Memory B cell (primary cell): ENCODE results near the gene TPD52L2.
"Not testable (repeated sequence)": the region's sequence is repeated elsewhere in the genome, so short reads cannot be mapped to it uniquely, and the experiment has no call there.

Experiments used
- ATAC-seq: fragments of 150-1000 bp; cut with Tn5 transposase; 2 replicates; pipeline ENCODE4 v1.10.0; 2021; ENCODE audit warnings: low read depth, mild to moderate bottlenecking, moderate library complexity
- DNase-seq, 2 donors: peaks; one replicate each; pipeline ENCODE4 v3.0.0; 2022; ENCODE audit warnings: low spot score in 2 of 2
- H3K27ac Mint-ChIP-seq: one replicate; pipeline ENCODE4 v1.8.0; 2022; ENCODE audit warnings: mild to moderate bottlenecking, moderate library complexity, mixed read lengths
- H3K27me3 Mint-ChIP-seq: one replicate; pipeline ENCODE4 v1.8.0; 2022; ENCODE audit warnings: mixed read lengths
- H3K36me3 Mint-ChIP-seq: one replicate; pipeline ENCODE4 v1.8.0; 2022; ENCODE audit warnings: mild to moderate bottlenecking, mixed read lengths
- H3K4me1 Mint-ChIP-seq: one replicate; pipeline ENCODE4 v1.8.0; 2022; ENCODE audit warnings: mixed read lengths
- H3K4me3 Mint-ChIP-seq: one replicate; pipeline ENCODE4 v1.8.0; 2022; ENCODE audit warnings: mild to moderate bottlenecking, moderate library complexity, mixed read lengths
- H3K9me3 Mint-ChIP-seq: one replicate; pipeline ENCODE4 v1.8.0; 2022; ENCODE audit warnings: mixed read lengths

Gene TPD52L2

GRCh38 chr20:63844511-63844991 lies 20.5 kb upstream of the TPD52L2 start:
- Mint-ChIP-seq H3K36me3 (no peaks in the 10 kb centered on the region), H3K27me3 (peaks cover 23% of the 10 kb centered on the region), H3K9me3 (no peaks in the 10 kb centered on the region), H3K4me3 (no peak overlapping the region), H3K27ac (no peak overlapping the region), H3K4me1 (peaks cover 17% of the 10 kb centered on the region)
- ATAC-seq: no peak
- no peak for DNase-seq

- no peak for DNase-seq
- Mint-ChIP-seq H3K27me3 (peaks cover 27% of the 10 kb centered on the region), H3K4me1 (peaks cover 20% of the 10 kb centered on the region), H3K4me3 (no peak overlapping the region), H3K36me3 (peaks cover 2% of the 10 kb centered on the region), H3K9me3 (peaks cover 2% of the 10 kb centered on the region), H3K27ac (no peak overlapping the region)
- no peak for ATAC-seq
Measured at GRCh38 chr20:63846128-63846771, 18.8 kb upstream of the TPD52L2 start.

GRCh38 chr20:63846888-63847236 lies 18.2 kb upstream of the TPD52L2 start:
- H3K27ac Mint-ChIP-seq: no peak overlapping the region
- no peak for ATAC-seq
- H3K4me3 Mint-ChIP-seq: no peak overlapping the region
- H3K4me1 Mint-ChIP-seq: peaks cover 17% of the 10 kb centered on the region
- H3K36me3 Mint-ChIP-seq: peaks cover 2% of the 10 kb centered on the region
- H3K9me3 Mint-ChIP-seq: peaks cover 2% of the 10 kb centered on the region
- peaks cover 29% of the 10 kb centered on the region for H3K27me3 Mint-ChIP-seq
- DNase-seq: no peak

GRCh38 chr20:63847237-63848002 lies 17.6 kb upstream of the TPD52L2 start:
- ATAC-seq: no peak
- DNase-seq: no peak
- H3K36me3 Mint-ChIP-seq: peaks cover 2% of the 10 kb centered on the region
- H3K27ac Mint-ChIP-seq: no peak overlapping the region
- H3K4me1 Mint-ChIP-seq: peaks cover 13% of the 10 kb centered on the region
- no peak overlapping the region for H3K4me3 Mint-ChIP-seq
- H3K27me3 Mint-ChIP-seq: peaks cover 29% of the 10 kb centered on the region
- H3K9me3 Mint-ChIP-seq: peaks cover 2% of the 10 kb centered on the region

- Mint-ChIP-seq H3K4me3 (no peak overlapping the region), H3K27me3 (peaks cover 27% of the 10 kb centered on the region), H3K9me3 (peaks cover 2% of the 10 kb centered on the region), H3K27ac (no peak overlapping the region), H3K36me3 (peaks cover 2% of the 10 kb centered on the region), H3K4me1 (peaks cover 12% of the 10 kb centered on the region)
- DNase-seq: no peak
- ATAC-seq: no peak
Measured at GRCh38 chr20:63848003-63848911, 16.8 kb upstream of the TPD52L2 start.

GRCh38 chr20:63850689-63851547 lies 14.2 kb upstream of the TPD52L2 start:
- Mint-ChIP-seq H3K36me3 (peaks cover 2% of the 10 kb centered on the region), H3K9me3 (peaks cover 2% of the 10 kb centered on the region), H3K4me1 (peaks cover 10% of the 10 kb centered on the region), H3K27ac (peak overlapping the region; percentile 4), H3K27me3 (peaks cover 20% of the 10 kb centered on the region), H3K4me3 (no peak overlapping the region)
- peak; percentile 86 for ATAC-seq
- no peak for DNase-seq

- not testable (repeated sequence) for H3K36me3 Mint-ChIP-seq, H3K4me3 Mint-ChIP-seq, DNase-seq, H3K27ac Mint-ChIP-seq, H3K4me1 Mint-ChIP-seq, ATAC-seq, H3K9me3 Mint-ChIP-seq
- peaks cover 18% of the 10 kb centered on the region for H3K27me3 Mint-ChIP-seq
Measured at GRCh38 chr20:63851548-63851943, 13.5 kb upstream of the TPD52L2 start.

- DNase-seq, H3K9me3 Mint-ChIP-seq, H3K36me3 Mint-ChIP-seq, ATAC-seq, H3K27ac Mint-ChIP-seq, H3K4me3 Mint-ChIP-seq: not testable (repeated sequence)
- H3K4me1 Mint-ChIP-seq: peaks cover 19% of the 10 kb centered on the region
- peaks cover 18% of the 10 kb centered on the region for H3K27me3 Mint-ChIP-seq
Measured at GRCh38 chr20:63853733-63854068, 11.4 kb upstream of the TPD52L2 start.

GRCh38 chr20:63854069-63854765 lies 10.9 kb upstream of the TPD52L2 start:
- ATAC-seq: no peak
- Mint-ChIP-seq H3K4me1 (peaks cover 22% of the 10 kb centered on the region), H3K27me3 (peaks cover 18% of the 10 kb centered on the region), H3K27ac (no peak overlapping the region), H3K4me3 (no peak overlapping the region), H3K9me3 (peaks cover 2% of the 10 kb centered on the region), H3K36me3 (peaks cover 2% of the 10 kb centered on the region)
- DNase-seq: no peak

GRCh38 chr20:63854766-63855362 lies 10.2 kb upstream of the TPD52L2 start:
- Mint-ChIP-seq H3K27ac (no peak overlapping the region), H3K4me3 (no peak overlapping the region)
- ATAC-seq: no peak

GRCh38 chr20:63855363-63856097 lies 9.5 kb upstream of the TPD52L2 start:
- no peak for ATAC-seq
- H3K4me3 Mint-ChIP-seq: no peak overlapping the region

More at GRCh38 chr20:63854766-63855362, 10.2 kb upstream of the TPD52L2 start:
- peaks cover 24% of the 10 kb centered on the region for H3K4me1 Mint-ChIP-seq
- peaks cover 2% of the 10 kb centered on the region for H3K36me3 Mint-ChIP-seq
- H3K27me3 Mint-ChIP-seq: peaks cover 18% of the 10 kb centered on the region
- peaks cover 2% of the 10 kb centered on the region for H3K9me3 Mint-ChIP-seq
- DNase-seq: no peak

GRCh38 chr20:63856098-63856511 lies 9.0 kb upstream of the TPD52L2 start:
- no peak overlapping the region for H3K27ac Mint-ChIP-seq
- ATAC-seq: no peak
- H3K4me3 Mint-ChIP-seq: no peak overlapping the region
- peaks cover 5% of the 10 kb centered on the region for H3K36me3 Mint-ChIP-seq
- H3K27me3 Mint-ChIP-seq: peaks cover 11% of the 10 kb centered on the region
- no peak for DNase-seq
- H3K9me3 Mint-ChIP-seq: no peaks in the 10 kb centered on the region
- peaks cover 18% of the 10 kb centered on the region for H3K4me1 Mint-ChIP-seq

More at GRCh38 chr20:63855363-63856097, 9.5 kb upstream of the TPD52L2 start:
- Mint-ChIP-seq H3K27ac (no peak overlapping the region), H3K36me3 (peaks cover 2% of the 10 kb centered on the region), H3K27me3 (peaks cover 16% of the 10 kb centered on the region), H3K4me1 (peaks cover 22% of the 10 kb centered on the region), H3K9me3 (peaks cover 2% of the 10 kb centered on the region)
- no peak for DNase-seq
